Mononuclear cell (primary cell): ENCODE measurements around the gene C1QTNF12. TPM values are rescaled to one million over a fixed set of nuclear protein-coding genes. Genes with fewer than 3 reads are reported as not detected.

Source experiments
- H3K27me3 ChIP-seq: 2 replicates; pipeline ENCODE4 v1.6.0; 2011; ENCODE audit warnings: low read length, control low read depth; ENCODE audit not compliant: insufficient read depth
- H3K4me1 ChIP-seq: 2 replicates; pipeline ENCODE4 v1.5.1; 2011; ENCODE audit warnings: mild to moderate bottlenecking, low read length, control low read depth; ENCODE audit not compliant: insufficient read depth
- H3K4me3 ChIP-seq: 2 replicates; pipeline ENCODE4 v1.5.1; 2011; ENCODE audit warnings: mild to moderate bottlenecking, low read length, moderate library complexity
- H3K9me3 ChIP-seq: 2 replicates; pipeline ENCODE4 v1.5.1; 2011; ENCODE audit warnings: low read depth, mild to moderate bottlenecking, control low read depth, low read length
- total RNA-seq: library from RNA; depleted of rRNA; stranded (reverse); fragments of >200 nt; gene quantifications from one replicate; pipeline ENCODE4 v1.2.3, GENCODE V29; 2012

Gene C1QTNF12
- total RNA-seq, result 1.6 TPM

DNA sequence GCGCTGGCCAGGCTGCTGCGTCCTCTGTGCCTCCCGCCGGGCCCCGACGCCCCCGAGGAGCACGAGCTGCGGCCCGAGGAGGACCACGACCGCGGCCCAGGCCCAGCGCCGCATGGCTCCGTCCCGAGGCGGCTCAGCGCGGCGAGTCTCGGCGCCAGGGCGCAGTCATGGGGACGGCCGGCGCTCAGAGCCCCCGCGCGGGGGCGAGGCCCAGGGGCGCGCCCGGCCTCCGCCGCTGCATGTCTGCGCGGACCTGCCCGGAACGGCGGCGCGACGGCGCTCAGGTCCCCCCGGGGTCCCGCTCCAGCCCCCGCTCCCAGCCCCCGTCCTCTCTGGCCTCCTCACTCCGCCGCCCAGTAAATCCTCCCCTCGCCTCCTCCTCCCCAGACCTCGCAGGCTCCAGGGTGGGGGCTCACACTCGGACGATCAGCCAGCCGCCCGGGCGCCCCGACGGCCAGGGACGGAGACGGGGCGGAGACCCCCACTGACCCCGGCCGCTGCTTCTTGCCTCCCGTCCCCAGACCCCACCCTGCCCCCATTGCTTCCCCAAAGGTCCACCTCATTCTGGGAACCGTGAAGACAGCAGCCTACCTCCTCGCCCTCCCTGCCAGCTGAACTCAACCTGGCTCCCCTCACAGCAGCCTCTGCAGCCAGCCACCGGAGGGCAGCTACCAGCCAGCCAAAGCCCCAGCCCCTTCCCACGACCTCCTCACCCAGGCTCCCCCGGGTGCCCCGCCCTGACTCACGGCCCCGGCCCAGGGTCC, at the start of gene C1QTNF12:
C1QTNF12 (minus strand) TSS at position 146 of the 764 bp plus-strand sequence; CDS start at position 114, 32 bp downstream.
- H3K4me3 ChIP-seq, result no peak within 1 kb of the TSS
- peaks cover 8% of the 10 kb centered on the region for H3K4me1 ChIP-seq
- H3K9me3 ChIP-seq, result no peaks in the 10 kb centered on the region

GRCh38 chr1:1295154-1295923, 48.8 kb upstream of the C1QTNF12 start:
- H3K27me3 ChIP-seq, result no peaks in the 10 kb centered on the region
- no peaks in the 10 kb centered on the region for H3K4me1 ChIP-seq
- no peak overlapping the region for H3K4me3 ChIP-seq
- no peaks in the 10 kb centered on the region for H3K9me3 ChIP-seq

More for the DNA sequence above, at the start of gene C1QTNF12:
- peaks cover 5% of the 10 kb centered on the region for H3K27me3 ChIP-seq

GRCh38 chr1:1294250-1294890, 47.8 kb upstream of the C1QTNF12 start:
- no peak overlapping the region for H3K4me3 ChIP-seq
- H3K27me3 ChIP-seq, result no peaks in the 10 kb centered on the region
- no peaks in the 10 kb centered on the region for H3K4me1 ChIP-seq
- H3K9me3 ChIP-seq, result no peaks in the 10 kb centered on the region

DNA sequence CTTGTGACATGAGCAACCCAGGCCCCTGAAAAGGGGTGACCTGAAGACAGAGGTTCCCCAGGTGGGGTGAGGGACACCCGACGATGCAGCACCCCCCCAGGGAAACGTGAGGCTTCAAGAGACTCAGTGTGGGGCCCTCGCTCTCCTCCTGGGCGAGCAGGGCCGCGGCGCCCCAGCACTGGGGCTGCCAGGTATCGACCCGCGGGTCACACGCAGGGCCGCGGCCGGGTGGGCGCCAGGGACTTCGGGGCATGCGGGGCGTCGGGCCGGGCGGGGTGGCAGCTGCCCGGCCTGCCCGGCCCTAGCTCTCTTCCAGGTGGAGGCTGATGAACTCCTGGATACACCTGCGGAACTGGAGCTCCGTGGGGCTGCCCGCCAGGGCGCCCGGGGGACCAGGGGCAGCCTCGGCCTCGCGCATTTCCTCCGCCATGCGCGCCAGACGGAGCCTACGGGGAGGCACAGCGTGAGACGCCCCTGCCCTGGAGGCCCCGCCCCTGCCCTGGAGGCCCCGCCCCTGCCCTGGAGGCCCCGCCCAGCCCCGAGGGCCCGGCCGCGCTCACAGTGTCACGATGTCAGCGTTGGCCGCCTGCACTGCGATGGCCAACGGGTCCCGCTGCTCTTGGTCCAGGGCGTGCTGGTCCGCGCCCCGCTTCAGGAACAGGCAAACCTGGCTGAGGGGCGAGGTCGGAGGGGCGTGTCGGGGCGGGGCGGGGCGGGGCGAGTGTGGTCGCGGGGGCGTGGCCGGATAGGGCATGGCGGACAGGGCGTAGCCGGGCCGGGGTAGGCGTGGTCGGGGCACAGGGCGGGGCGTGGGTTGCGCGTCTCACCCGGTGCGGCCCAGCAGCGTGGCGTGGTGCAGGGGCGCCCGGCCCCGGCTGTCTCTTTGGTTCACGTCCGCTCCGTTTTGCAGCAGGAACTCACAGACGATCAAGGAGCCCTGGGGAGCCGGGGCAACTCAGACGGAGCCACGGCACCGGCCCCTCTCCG, 47.0 kb upstream of the C1QTNF12 start:
- no peaks in the 10 kb centered on the region for H3K4me1 ChIP-seq
- H3K4me3 ChIP-seq, result no peak overlapping the region
- H3K27me3 ChIP-seq, result no peaks in the 10 kb centered on the region
- no peaks in the 10 kb centered on the region for H3K9me3 ChIP-seq

DNA sequence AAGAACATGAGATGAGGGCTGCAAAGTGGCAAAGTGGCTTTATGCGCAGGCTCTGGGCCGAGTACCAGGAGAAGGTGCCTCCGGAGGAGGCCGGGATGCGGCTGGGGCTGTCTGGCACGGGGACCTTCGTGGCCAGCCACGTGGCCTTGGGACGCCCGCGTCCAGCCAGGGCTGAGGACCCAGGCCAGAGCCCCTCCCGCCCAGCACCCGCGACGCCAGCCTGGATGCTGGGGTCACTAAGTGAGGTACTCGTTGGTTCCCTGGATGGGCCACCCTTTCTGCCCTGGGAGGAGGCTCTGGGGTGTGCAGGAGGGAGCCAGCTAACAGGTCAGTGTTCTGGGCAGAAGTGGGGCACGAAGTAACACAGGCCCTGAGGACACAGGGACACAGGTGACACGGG, 46.3 kb upstream of the C1QTNF12 start:
- Histone ChIP-seq H3K4me3 (no peak overlapping the region), H3K27me3 (no peaks in the 10 kb centered on the region), H3K4me1 (no peaks in the 10 kb centered on the region)

GRCh38 chr1:1292442-1292779, 45.9 kb upstream of the C1QTNF12 start:
- no peaks in the 10 kb centered on the region for H3K9me3 ChIP-seq
- H3K4me1 ChIP-seq, result no peaks in the 10 kb centered on the region
- H3K4me3 ChIP-seq, result no peak overlapping the region
- no peaks in the 10 kb centered on the region for H3K27me3 ChIP-seq

More for the DNA sequence above, 46.3 kb upstream of the C1QTNF12 start:
- H3K9me3 ChIP-seq, result no peaks in the 10 kb centered on the region

DNA sequence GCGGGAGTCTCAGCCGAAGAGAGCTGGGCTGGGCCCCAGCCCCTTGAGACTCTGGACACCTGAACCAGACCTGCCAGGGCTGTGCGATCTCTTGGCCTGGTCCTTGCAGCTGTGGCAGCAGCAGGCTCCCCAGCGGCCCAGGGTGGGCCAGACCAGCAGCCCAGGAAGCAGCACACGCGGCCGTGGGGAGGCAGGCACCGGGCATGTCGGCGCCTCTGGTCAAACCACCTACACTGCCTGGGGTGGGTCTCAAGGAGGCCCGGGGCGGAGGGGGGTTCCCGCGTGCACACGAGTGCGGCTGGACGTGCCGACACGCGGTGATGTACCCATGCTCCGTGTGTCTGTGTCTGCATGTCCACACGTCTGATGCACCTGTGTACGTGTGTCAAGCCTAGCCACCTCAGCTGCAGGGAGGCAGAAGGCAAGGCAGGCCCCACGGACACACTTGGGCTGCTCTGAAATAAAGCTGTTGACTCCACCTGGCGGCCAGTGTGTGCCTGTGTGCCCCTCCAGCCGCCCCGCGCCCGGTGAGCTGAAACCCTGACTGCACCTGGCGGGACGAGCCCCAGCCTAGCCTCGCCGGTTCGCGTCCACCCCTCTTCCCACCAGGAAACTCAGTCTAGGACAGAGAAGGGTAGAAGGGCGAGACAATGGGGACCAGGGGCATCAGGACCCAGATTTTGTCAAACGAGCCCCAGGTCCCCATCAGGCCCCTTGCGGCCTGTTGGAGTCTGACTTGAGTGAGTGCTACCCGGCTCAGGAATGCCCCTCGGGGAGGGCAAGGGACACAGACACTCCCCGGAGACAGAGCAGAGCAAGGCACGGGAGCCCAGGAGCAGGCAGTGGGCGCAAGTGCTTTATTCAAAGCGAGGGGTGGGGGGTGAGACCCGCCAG, 45.3 kb upstream of the C1QTNF12 start:
- H3K9me3 ChIP-seq, result no peaks in the 10 kb centered on the region
- no peaks in the 10 kb centered on the region for H3K4me1 ChIP-seq
- no peak overlapping the region for H3K4me3 ChIP-seq
- no peaks in the 10 kb centered on the region for H3K27me3 ChIP-seq

DNA sequence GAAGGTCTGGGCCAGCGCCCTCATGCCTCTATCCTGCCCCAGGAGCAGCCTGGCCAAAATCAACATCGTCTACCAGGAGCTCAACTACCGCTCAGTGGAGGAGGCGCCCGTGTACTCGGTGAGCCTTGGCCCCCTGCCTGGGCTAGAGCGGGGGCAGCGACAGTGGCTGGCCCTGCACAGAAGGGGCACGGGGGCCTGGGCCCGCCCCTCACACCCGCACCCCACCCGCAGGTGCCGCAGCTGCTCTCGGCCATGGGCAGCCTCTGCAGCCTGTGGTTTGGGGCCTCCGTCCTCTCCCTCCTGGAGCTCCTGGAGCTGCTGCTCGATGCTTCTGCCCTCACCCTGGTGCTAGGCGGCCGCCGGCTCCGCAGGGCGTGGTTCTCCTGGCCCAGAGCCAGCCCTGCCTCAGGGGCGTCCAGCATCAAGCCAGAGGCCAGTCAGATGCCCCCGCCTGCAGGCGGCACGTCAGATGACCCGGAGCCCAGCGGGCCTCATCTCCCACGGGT, 44.6 kb upstream of the C1QTNF12 start:
- Histone ChIP-seq H3K4me3 (no peak overlapping the region), H3K4me1 (no peaks in the 10 kb centered on the region), H3K9me3 (no peaks in the 10 kb centered on the region), H3K27me3 (no peaks in the 10 kb centered on the region)

DNA sequence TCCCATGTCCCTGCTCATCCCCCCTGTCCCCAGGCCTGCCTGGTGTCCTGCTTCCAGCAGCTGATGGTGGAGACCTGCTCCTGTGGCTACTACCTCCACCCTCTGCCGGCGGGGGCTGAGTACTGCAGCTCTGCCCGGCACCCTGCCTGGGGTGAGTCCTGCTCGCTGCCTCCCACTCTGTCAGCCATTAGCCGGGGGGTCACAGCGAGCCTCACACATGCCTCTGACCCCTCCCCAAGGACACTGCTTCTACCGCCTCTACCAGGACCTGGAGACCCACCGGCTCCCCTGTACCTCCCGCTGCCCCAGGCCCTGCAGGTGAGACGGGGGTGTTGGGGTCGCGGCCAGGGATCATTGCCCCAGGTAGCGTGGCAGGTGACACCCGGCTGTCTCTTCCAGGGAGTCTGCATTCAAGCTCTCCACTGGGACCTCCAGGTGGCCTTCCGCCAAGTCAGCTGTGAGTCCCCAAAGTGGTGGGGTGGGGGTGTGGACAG, 43.8 kb upstream of the C1QTNF12 start:
- Histone ChIP-seq H3K4me1 (no peaks in the 10 kb centered on the region), H3K27me3 (no peaks in the 10 kb centered on the region), H3K4me3 (no peak overlapping the region), H3K9me3 (no peaks in the 10 kb centered on the region)

DNA sequence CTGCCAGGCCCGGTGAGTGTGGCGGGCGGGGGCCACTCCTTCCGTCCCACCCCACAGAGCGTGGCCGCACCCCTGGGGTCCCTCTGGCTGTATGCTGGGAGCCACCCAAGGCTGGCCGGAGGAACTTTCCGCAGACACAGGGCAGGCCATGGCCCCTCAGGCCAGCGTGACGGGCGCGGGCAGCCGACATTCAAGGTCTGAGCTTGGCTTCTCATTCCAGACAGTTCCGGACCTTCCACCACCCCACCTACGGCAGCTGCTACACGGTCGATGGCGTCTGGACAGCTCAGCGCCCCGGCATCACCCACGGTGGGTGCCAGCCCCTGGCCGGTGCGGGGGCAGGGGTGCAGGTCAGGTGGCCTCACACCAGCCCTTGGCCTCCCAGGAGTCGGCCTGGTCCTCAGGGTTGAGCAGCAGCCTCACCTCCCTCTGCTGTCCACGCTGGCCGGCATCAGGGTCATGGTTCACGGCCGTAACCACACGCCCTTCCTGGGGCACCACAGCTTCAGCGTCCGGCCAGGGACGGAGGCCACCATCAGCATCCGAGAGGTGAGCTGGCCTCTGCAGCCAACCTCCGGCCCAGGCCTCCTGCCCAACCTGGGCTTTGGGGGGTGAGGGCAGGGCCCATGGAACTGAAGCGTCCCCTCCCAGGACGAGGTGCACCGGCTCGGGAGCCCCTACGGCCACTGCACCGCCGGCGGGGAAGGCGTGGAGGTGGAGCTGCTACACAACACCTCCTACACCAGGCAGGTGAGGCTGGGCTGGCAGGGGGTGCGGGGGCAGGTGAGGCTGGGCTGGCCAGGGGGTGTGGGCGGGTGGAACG, 41.0 kb upstream of the C1QTNF12 start:
- Histone ChIP-seq H3K4me3 (no peak overlapping the region), H3K9me3 (no peaks in the 10 kb centered on the region), H3K27me3 (no peaks in the 10 kb centered on the region), H3K4me1 (no peaks in the 10 kb centered on the region)

DNA sequence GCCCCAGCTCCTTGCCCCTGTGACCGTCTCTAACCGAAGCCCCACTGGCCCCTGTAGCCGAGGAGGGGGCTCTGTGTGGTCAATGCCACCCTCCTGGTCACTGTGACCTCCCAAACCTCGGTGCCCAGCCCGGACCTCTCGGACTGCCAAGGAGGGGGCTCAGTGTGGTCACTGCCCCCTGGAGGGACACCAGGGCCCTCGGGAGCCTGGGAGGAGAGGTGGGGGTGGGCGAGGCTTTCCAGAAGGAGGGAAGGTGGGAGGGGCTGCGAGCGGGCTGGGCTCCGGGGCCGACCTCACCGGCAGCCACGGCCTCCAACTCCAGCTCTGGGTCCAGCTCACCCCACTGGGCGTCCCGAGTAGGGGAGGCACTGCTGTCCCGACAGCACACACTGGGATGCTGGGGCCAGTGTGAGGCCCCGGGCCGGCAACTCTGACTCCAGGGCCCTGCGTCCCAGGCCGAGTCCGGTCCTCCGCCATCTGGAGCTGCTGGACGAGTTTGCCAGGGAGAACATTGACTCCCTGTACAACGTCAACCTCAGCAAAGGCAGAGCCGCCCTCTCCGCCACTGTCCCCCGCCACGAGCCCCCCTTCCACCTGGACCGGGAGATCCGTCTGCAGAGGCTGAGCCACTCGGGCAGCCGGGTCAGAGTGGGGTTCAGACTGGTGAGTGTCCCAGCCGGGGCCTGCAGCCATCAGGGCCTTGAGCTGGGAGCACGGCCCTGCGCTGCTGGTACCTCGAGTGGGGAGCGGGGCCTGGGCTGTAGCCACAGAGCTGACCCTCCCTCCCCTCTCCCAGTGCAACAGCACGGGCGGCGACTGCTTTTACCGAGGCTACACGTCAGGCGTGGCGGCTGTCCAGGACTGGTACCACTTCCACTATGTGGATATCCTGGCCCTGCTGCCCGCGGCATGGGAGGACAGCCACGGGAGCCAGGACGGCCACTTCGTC, 40.1 kb upstream of the C1QTNF12 start:
- no peaks in the 10 kb centered on the region for H3K9me3 ChIP-seq
- no peaks in the 10 kb centered on the region for H3K4me1 ChIP-seq
- H3K27me3 ChIP-seq, result no peaks in the 10 kb centered on the region
- H3K4me3 ChIP-seq, result no peak overlapping the region
